GM18873 (cell line): ENCODE measurements around the gene HAND1.

ENCODE experiments used
- ATAC-seq: cut with Tn5 transposase; IDR thresholded peaks from one replicate; pipeline ENCODE4 v1.9.1; 2021; ENCODE audit warnings: mild to moderate bottlenecking, moderate library complexity, moderate number of reproducible peaks; ENCODE audit not compliant: unreplicated experiment, low FRiP score

HAND1 gene

DNA sequence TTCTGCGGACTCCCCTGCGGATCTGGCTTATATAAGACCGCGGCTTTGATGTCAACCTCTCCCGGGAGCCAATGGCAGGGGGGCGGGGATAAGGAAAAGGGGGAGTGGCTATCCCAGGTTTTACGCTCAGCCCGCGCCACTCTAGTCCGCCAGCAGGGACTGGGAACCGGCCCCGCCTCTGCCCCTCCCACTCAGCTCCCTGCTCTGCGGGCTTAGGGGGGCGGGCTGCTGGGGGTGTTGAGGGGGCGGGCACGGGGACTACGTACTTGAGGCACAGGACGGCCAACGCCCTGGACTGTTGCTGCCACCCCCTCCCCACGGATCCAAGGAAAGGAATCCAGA lies at the start of gene HAND1:
Gene HAND1 (minus strand): TSS at position 4 of the 342 bp plus-strand sequence. CDS start 219 bp downstream, outside the sequence.
- ATAC-seq = no peak

DNA sequence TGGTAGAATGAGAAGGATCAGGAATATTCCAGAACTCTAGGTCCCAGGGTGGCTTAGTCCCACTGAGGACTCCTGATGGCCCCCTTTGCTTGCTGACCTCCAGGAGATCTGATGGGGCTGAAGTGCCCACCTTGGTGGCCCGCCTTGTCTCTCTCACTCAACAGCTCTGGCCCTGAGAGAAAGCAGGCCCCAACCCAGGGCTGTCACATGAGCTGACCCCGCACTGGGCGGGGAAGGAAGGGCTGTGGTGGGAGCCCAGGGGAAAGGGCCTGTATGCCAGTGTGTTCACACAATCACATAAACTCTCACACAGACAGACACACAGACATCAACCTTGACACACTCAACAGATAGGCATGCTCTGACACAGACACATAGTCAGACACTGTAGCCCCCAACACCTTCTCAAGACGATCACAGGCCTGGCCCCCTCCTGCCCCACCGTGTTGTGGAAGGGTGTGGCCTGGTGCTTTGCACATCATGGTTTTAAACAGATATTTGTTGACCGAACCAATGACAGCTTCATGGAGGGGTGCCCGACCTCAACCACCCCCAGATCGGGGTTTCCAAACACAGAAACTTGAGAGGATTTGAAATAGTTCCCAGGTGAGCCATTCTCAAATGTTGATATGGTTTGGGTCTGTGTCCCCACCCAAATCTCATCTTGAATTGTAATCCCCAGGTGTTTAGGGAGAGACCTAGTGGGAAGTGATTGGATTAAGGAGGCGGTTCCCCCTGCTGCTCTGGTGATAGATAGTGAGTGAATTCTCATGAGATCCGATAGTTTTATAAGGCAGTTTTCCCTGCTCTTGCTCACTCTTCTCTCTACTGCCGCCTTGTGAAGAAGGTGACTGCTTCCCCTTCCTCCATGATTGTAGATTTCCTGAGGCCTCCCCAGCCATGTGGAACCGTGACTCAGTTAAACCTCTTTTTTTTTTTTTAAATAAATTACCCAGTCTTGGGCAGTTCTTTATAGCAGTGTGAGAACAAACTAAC lies 48.5 kb upstream of the HAND1 start:
- no peak for ATAC-seq

DNA sequence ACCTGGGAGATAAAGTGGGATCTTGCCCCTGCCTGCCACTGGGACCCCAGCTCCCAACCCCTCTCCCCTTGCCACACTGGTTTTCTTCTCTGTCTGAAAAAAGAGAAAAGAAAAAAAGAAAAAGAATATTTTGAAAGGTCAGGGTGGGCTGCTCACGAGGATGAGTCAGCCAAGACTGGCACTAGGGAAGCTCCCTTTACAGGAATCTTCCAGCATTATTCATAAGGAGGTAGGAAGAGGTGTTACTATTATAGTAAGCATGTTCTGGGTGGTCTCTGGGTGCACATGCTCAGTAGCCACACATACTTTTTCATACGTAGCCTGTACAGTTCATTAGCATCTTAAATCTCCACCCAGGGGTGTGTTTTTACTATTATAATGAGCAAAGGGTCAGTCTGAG lies 46.8 kb upstream of the HAND1 start:
- no peak for ATAC-seq

DNA sequence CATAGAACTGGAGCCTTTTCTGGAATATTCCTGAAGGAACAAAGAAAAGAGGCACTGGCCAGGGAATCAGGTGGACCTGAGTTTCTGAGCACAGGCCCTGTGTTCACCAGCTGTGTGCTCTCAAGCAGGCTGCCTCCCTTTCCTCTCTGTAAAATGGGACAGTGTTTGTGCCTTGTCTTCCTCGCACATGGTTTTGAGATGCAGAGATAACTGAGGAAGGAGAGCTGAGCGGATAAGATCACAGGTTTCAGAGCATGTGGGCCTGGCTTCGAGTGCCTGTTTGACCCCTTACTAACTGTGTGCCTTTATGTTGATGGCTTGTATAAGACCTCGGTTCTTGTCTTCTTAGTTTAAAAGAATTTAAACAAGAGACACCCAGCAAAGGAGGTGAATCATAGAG lies 46.2 kb upstream of the HAND1 start:
- ATAC-seq = no peak

DNA sequence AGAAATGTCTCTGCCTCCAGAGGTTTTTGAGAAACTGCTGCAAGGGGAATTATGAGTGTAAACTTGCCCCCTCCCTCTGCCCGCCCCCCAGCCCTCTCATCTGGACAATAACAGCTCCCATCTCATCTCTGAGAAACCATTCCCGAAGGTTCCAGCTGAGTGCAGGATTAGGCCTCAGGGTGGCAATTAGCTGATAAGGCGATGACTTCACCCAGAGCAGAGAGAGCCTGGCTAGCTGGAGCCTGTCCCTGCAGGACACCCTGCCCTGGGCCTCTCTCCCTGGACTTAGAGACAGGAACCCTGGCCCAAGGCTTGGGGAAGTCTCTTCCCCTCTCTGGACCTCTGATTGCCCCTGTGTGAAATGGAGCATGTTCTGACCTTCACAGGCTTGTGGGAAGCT lies 45.7 kb upstream of the HAND1 start:
- ATAC-seq = no peak

DNA sequence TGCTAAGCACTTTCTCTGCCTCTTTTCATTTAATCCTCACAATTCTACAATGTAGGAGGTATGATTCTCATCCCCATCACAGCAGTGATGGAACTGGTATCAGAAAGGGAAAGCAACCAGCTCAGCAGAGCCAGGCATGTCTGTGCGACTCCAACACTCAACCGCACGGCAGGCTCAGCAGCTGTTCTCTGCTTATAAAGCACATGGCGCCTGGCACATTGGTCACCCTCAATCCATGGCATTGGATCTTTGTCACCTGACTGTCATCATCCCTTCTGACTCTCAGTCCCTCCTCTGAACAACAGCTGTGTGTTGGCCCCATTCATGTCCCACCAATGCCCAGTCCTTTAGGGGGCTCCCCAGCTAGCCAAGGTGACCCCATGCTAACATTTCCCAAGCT lies 45.1 kb upstream of the HAND1 start:
- no peak for ATAC-seq

DNA sequence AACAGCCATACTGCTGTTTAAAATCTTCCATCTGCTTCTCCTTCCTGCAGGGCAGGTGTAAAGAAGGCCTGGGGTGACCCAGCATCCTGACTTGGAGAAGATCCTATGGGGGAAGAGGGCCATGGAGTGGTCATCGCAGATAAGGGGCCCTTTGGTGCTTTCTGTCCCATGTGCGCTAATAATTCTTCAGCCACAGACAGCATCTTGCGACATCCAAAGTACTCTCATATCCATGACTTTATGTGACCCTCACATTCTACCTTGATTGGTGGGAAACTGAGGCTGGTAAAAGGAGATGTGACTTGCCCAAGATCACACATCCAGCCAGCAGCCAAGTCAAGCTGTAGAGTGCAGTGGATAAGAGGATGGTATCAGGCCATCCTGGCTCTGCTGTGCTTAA lies 44.3 kb upstream of the HAND1 start:
- ATAC-seq = no peak

DNA sequence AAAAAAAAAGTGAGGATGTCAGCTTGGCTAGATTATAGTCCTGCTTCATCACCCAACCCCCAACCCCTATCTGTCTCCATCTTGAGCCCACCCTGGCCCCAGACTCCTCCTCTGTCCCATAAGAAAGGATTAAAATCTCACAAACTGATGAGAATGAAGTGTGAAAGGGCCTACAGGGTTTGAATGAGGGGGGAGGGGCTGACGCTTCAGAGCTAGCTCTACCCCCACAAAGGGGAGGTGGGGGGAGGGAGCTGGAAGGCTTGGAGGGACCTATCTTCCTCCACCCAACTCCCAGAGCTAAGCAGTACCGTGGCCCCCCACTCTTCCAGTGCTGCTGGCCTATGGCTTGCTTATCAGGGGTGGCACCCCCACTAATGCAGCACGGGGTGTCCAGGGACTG lies 43.7 kb upstream of the HAND1 start:
- no peak for ATAC-seq

DNA sequence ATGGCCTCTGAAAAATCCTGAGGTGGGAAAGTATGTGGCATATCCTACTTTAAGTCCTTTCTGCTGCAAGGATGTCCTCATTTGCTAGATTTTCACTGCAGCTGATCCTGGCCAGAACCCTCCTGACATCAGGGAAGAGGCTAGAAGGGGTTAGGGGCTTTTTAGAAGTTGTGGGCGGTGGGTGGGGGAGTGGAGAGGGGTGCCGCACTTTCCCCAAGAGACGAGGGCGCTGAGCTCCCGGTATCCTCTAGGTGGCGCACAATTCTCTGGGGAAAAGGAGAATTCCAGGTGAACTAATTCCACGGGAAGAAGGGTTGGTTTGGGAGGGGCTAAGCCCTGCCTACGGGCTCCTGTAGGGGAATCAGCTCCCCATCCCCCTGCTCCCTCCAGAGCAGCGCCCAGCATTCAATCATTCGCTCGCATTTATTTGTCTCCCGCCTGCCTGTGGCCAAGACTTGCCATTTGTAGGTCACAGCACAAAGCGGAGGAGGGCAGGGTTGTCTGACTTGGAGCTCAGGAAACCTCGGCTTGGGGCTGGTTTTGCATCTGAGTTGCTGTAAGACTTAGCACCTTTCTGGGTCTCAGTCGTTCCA lies 42.9 kb upstream of the HAND1 start:
- no peak for ATAC-seq

DNA sequence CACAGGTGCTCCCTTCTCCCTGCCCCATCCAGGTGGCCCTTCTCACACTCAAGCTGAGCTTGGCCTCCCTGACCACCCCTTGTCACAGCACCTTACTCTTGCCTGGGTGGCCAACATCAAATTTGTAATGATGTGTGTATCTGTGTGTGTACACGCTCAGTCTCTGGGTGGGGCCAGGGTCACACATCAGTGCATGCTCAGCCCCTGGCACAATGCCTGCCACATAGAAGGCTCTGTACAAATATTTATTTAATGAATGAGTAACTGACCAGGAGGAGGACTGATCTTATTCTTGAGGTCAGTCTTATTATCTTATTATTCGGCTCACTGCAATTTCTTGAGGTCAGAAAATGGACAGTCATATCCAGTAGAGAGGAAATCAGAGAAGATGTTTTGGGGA lies 41.3 kb upstream of the HAND1 start:
- ATAC-seq = no peak

DNA sequence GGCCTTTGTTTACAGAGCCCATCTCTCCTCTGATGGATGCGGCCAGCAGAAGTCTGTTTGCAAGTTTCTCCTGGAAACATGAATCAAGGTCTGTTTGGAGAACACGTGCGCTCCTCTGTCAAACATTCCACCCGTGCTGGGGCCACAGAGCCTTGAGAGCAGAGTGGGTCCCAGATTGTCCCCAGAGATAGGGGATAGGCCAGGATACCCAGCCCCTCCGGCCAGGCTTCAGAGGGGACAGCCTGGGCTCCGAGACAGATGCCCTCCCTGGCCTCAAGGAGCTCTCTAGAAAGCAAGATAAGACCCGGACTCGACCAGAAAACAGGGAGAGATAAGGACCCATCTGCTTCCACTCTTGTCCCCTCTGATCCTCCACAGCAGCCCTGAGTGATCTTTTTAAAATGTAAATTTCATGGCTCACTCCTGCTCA lies 40.4 kb upstream of the HAND1 start:
- ATAC-seq = no peak

DNA sequence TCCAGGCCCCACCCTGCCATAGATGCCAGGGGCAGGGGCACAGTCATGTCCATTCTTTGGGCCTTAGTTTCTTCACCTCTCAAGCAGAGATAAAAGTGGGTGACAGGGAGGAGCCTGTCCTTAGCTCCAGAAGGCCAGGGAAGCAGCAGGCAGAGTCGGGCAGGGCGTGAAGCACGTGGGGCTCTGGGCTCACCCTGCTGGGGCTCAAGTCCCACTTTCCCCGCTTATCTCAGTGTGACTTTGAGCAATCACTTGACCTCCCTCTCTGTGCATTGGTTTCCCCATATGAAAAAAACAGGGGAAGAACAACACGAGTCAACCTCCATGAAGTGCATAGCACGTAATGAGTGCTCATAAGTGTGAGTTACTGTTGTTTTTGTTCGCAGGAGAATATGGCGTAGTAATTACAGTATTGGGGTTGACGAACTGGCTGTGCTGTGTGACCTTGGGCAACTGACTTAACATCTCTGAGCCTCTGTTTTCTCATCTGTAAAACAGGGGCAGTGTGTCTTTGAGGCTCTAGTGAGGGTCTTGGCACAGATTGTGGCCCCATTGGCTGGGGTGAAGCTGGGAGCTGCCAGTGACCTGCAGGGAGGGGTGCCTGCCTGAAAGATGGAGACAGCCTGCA lies 39.9 kb upstream of the HAND1 start:
- no peak for ATAC-seq

DNA sequence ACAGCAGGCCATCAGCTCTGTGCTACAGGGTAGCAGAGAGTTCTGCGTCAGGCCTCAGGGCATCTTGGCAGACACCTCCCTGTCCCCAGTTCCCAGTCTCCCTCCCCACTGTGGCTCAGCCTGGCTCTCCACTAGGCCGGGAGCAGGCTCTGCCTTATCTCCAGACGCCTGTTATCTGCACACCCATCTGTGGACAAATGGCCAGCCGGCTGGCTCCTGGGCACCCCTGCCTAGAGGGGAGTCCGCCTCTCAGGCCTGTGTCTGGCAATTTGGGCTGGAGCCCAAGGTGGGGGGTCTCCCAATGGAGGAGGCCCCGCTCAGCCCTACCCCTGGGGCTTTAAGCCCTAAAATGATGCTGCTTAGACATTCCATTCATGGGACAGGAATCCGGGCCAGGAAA lies 39.2 kb upstream of the HAND1 start:
- no peak for ATAC-seq

DNA sequence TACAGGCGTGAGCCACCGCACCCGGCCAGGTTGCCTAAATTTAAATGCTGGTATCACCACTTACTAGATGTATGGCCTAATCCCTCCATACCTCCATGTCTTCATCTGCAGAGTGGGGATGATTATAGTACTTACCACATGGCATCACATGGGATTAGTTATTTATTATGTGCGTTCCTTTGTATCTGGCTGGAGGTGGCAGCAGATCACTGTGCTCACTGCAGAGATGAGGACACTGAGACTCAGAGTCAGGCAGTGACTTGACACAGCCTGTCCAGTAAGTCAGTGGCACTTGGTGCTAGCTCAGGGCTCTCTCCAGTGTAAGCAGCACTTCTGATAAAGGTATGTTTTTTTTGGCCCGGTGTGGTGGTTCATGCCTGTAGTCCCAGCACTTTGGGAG lies 38.4 kb upstream of the HAND1 start:
- no peak for ATAC-seq

DNA sequence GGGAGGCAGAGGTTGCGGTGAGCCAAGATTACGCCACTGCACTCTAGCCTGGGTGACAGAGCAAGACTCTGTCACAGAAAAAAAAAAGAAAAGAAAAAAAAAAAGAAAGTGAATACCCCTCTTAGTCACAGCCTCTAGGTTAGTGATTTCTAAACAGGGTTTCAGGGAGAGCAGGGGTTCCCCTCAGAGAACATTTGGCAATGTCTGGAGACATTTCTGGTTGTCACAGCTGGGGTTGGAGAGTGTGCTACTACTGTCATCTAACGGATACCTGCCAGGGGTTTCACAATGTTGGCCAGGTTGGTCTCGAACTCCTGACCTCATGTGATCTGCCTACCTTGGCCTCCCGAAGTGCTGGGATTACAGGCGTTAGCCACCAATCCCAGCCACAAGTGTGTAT lies 37.5 kb upstream of the HAND1 start:
- peak; percentile 84 for ATAC-seq

DNA sequence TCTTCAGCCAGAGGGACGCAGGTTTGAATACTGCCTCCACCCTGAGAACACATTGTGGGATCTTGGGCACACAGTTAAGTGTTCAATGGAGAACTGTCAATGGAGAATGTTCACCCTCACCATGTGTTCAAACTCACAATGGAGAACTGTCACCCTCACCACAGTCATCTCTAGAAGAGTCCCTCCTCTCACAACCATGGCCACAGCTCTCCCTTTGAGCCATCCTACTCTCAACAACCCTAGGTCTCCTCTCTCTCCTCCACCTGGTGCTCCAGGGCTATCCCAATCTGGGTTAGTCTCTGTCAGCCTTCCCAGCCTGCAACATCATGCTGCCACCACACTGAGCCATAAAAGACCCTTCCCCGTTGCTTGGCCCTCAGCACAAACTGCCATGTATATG lies 36.3 kb upstream of the HAND1 start:
- no peak for ATAC-seq

DNA sequence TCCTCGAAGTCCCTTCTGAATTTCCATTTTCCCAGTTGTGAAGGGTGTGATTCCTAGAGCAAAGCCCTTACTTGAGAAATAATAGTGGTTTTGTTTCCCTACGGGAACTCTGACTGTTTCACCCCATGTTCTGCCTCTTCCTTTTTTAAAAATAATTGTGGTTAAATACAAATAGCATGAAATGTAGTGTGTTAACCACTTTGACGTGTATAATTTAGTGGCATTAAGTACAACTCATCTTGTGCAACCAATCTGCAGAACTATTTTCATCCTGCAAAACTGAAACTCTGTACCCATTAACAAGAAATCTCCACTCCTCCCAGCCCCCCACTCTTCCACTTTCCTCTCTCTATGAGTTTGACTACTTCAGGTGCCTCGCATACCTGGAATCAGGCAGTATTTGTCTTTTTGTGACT lies 35.6 kb upstream of the HAND1 start:
- ATAC-seq = no peak

DNA sequence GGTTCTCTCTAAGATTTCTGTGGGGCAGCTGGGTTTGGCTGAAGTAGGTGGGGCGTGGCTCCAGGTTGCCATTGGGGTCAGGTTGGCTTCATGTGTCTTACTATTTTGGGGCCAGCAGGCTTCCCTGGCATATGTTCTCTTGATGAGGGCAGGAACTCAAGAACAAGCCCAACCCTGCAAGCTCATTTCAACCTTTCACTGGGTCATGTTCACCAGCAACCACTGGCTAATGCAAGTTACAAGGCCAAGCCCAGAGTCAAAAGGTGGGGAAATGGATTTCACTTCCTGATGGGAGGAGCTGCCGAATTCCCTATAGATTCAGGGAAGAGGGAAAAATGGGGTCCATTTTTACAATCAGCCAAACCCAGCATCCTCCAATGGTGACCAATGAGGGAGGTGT lies 34.0 kb upstream of the HAND1 start:
- ATAC-seq = no peak

DNA sequence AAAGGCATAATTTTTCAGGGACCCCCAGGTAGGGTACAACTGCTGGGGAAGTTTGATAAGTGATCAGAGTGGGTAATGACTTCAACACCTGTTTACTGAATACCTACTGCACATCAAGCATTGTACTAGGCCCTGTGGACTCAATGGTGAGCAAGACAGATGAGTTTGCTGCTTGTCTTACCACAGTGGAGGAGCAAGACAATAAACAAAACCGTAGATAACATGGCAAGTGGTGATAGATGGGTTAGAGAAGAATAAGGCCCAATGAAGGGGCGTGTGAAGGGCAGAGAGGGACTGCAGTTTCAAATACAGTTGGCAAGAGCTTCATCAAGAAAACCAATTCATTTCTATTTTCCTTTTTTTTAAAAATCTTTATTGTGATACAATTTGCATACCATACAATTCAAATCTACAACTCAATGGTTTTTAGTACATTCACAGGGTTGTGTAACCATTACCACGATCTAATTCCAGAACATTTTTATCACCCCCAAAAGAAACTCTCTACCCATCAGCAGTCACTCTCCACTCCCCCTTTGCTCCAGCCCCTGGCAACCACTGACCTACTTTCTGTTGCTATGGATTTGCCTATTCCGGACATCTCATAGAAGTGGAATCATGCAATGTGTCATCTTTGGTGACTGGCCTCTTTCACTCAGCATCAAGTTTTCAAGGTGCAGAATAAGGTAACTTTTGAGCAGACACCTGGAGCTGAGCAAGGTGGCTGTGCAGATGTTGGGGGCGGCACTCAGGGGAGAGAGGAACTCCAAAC lies 31.9 kb upstream of the HAND1 start:
- no peak for ATAC-seq

DNA sequence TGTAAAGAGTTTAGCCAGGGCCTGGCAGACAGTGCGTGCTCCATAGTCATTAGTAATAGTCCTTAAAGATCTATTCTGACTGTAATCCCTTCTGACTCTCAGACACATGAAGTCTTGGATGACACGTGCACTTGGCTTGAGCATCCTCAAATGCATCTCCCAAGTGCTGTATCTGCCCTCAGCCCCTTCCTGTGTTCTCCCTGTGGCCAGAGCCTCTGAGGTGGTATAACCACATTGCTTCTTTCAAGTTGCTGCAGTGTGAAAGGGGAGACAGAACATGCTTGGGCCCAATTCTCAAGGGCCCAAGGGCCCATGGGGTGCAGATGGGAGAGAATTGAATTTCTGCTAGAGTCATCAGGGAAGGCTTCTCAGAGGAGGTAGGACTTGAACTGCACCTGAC lies 30.1 kb upstream of the HAND1 start:
- no peak for ATAC-seq

DNA sequence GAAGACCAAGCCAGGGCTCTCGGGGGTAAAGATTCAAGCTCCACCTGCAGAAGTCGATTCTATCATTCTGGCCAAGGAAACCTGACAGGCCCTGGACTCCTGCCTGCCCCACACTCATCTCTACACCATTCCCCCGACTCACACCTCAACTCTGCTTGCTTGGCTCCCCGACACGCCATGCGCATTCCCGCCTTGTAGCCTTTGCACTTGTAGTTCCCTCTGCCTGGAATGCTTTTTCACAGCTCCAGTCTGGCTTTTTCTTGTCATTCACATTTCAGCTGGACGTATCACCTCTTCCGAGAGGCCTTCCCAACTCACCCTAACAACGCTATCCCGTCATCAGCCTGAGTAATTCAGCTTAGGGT lies 28.7 kb upstream of the HAND1 start:
- ATAC-seq = no peak
